Suprapubic skin (tissue), 4 donors: ENCODE results near the gene ZP4.

Experiments
- EP300 ChIP-seq: sonication (generic); formaldehyde crosslinking; IDR thresholded peaks from one replicate; pipeline ENCODE4 v1.6.1; 2017; ENCODE audit warnings: antibody characterized with exemption
- POLR2AphosphoS5 ChIP-seq, 3 donors: sonication (generic); formaldehyde crosslinking; IDR thresholded peaks; one replicate each; pipeline ENCODE4 v1.6.1; 2017; ENCODE audit warnings: antibody characterized with exemption in 3 of 3
- TF ChIP-seq, protein P1 (sequence below), 2 donors: fragments of 200-600 bp in 1 of 2; fragments of 450-650 bp in 1 of 2; sonication (generic) in 1 of 2; IDR thresholded peaks; one replicate each; pipeline ENCODE4 v1.5.1; 2016 to 2019; ENCODE audit warnings: antibody characterized with exemption in 2 of 2, mild to moderate bottlenecking in 1 of 2, moderate library complexity in 1 of 2

DNA sequence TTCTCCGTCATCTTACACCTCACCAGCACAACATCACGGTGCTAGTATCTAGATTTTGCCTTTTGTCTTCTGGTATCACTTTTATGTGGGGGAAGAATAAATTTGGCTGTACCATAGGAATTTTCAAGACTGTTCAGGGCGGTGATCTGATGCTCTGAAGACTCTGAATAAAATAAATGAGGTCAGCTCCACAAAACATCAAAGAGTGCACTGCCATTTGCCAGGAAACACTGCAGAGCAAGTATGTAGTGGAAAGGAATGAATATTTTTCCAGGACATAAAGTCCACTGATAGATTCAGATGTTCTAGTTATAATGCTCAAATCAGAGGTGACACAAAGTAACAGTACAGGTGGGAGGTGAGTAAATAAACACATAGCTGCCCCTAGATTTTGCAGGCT is 56.3 kb downstream of the ZP4 start:
- no peak for TF ChIP-seq POLR2AphosphoS5 (IDR thresholded peaks at IDR 0.05)
- TF ChIP-seq, protein P1, sequence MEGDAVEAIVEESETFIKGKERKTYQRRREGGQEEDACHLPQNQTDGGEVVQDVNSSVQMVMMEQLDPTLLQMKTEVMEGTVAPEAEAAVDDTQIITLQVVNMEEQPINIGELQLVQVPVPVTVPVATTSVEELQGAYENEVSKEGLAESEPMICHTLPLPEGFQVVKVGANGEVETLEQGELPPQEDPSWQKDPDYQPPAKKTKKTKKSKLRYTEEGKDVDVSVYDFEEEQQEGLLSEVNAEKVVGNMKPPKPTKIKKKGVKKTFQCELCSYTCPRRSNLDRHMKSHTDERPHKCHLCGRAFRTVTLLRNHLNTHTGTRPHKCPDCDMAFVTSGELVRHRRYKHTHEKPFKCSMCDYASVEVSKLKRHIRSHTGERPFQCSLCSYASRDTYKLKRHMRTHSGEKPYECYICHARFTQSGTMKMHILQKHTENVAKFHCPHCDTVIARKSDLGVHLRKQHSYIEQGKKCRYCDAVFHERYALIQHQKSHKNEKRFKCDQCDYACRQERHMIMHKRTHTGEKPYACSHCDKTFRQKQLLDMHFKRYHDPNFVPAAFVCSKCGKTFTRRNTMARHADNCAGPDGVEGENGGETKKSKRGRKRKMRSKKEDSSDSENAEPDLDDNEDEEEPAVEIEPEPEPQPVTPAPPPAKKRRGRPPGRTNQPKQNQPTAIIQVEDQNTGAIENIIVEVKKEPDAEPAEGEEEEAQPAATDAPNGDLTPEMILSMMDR (IDR thresholded peaks at IDR 0.05), result no peak
- TF ChIP-seq EP300, result no peak
